ENCODE measurements around the gene VIPR2. TPM values are rescaled to one million over a fixed set of nuclear protein-coding genes. Genes with fewer than 3 reads are reported as not detected.

VIPR2 gene
- total RNA-seq, 6 donors from 2014 or later = 0.30 to 0.74 (median 0.40) TPM; not detected in 3

- ATAC-seq (ENCODE audit: low FRiP score in 2 of 2) (no peak), DNase-seq (no peak)
- Histone ChIP-seq H3K27ac (no peak overlapping the region), H3K36me3 (no peaks in the 10 kb centered on the region), H3K4me3 (no peak overlapping the region), H3K9me3 (no peaks in the 10 kb centered on the region), H3K27me3 (no peaks in the 10 kb centered on the region), H3K4me1 (no peaks in the 10 kb centered on the region)
- TF ChIP-seq EP300 (IDR thresholded peaks at IDR 0.05) (no peak), CTCF (IDR thresholded peaks at IDR 0.05) (no peak), POLR2A (IDR thresholded peaks at IDR 0.05) (no peak)
- 90 to 100% methylated on average over 1 of the region's 1 CpG for WGBS, 2 donors
Measured at GRCh38 chr7:159045839-159046238, 98.8 kb downstream of the VIPR2 start.

GRCh38 chr7:159042581-159043101 lies 102.0 kb downstream of the VIPR2 start:
- no peak for TF ChIP-seq EP300 (IDR thresholded peaks at IDR 0.05)
- TF ChIP-seq POLR2A (IDR thresholded peaks at IDR 0.05) = no peak
- TF ChIP-seq CTCF (IDR thresholded peaks at IDR 0.05) = no peak
- no peak for TF ChIP-seq POLR2AphosphoS5 (IDR thresholded peaks at IDR 0.05)
- Histone ChIP-seq H3K4me1 (no peaks in the 10 kb centered on the region), H3K27me3 (no peaks in the 10 kb centered on the region), H3K27ac (no peak overlapping the region), H3K36me3 (no peaks in the 10 kb centered on the region), H3K9me3 (no peaks in the 10 kb centered on the region), H3K4me3 (no peak overlapping the region)
- 83 to 88% methylated on average over 5 of the region's 5 CpGs for WGBS, 2 donors
- ATAC-seq (ENCODE audit: low FRiP score in 2 of 2) (peak; percentile 20 to 64), DNase-seq (peak in 1 of 2 donors; percentile 11)

GRCh38 chr7:159042103-159042502 lies 102.6 kb downstream of the VIPR2 start:
- Histone ChIP-seq H3K4me1 (no peaks in the 10 kb centered on the region), H3K9me3 (no peaks in the 10 kb centered on the region), H3K36me3 (no peaks in the 10 kb centered on the region), H3K27ac (no peak overlapping the region), H3K27me3 (no peaks in the 10 kb centered on the region), H3K4me3 (no peak overlapping the region)
- no peak for DNase-seq
- WGBS, 2 donors = 80 to 93% methylated on average over 8 of the region's 8 CpGs
- ATAC-seq (ENCODE audit: low FRiP score in 2 of 2) = peak in 1 of 2 donors; percentile 6
- no peak for TF ChIP-seq POLR2A (IDR thresholded peaks at IDR 0.05)
- TF ChIP-seq EP300 (IDR thresholded peaks at IDR 0.05) = no peak
- no peak for TF ChIP-seq CTCF (IDR thresholded peaks at IDR 0.05)
- no peak for TF ChIP-seq POLR2AphosphoS5 (IDR thresholded peaks at IDR 0.05)

GRCh38 chr7:159040912-159041711 lies 103.6 kb downstream of the VIPR2 start:
- TF ChIP-seq EP300 (IDR thresholded peaks at IDR 0.05) (no peak), CTCF (IDR thresholded peaks at IDR 0.05) (no peak), POLR2A (IDR thresholded peaks at IDR 0.05) (no peak), POLR2AphosphoS5 (IDR thresholded peaks at IDR 0.05) (no peak)
- ATAC-seq (ENCODE audit: low FRiP score in 2 of 2) (peak in 1 of 2 donors; percentile 24), DNase-seq (no peak)
- Histone ChIP-seq H3K4me1 (no peaks in the 10 kb centered on the region), H3K36me3 (no peaks in the 10 kb centered on the region), H3K27ac (no peak overlapping the region), H3K9me3 (no peaks in the 10 kb centered on the region), H3K4me3 (no peak overlapping the region), H3K27me3 (no peaks in the 10 kb centered on the region)
- WGBS, 2 donors = 85 to 94% methylated on average over 8 to 22 of the region's 24 CpGs
